Mesendoderm (in vitro differentiated cells): ENCODE results near the gene MKRN2OS.

Source experiments
- DNase-seq: peaks from one replicate; pipeline ENCODE4 v3.0.0; 2013
- H2AK5ac ChIP-seq: 2 replicates; pipeline ENCODE4 v1.6.1; 2013; ENCODE audit warnings: low read length, inconsistent platforms
- H2BK120ac ChIP-seq: 2 replicates; pipeline ENCODE4 v1.6.1; 2013; ENCODE audit warnings: low read depth, mild to moderate bottlenecking, low read length, moderate library complexity, mixed read lengths
- H2BK15ac ChIP-seq: replicated peaks from 2 replicates; pipeline ENCODE4 v1.6.1; 2013; ENCODE audit warnings: low read depth, mild to moderate bottlenecking, moderate library complexity
- H2BK5ac ChIP-seq: 2 replicates; pipeline ENCODE4 v1.6.1; 2013; ENCODE audit warnings: low read length, inconsistent platforms
- H3K18ac ChIP-seq: 2 replicates; pipeline ENCODE4 v1.6.1; 2013; ENCODE audit warnings: mild to moderate bottlenecking, low read length, mixed read lengths
- H3K23ac ChIP-seq: one replicate; pipeline ENCODE4 v1.6.1; 2013; ENCODE audit warnings: low read length
- H3K27ac ChIP-seq: 2 replicates; pipeline ENCODE4 v1.5.1; 2013; ENCODE audit warnings: low read depth, mild to moderate bottlenecking, inconsistent platforms, low read length, moderate library complexity
- H3K27me3 ChIP-seq: 2 replicates; pipeline ENCODE4 v1.6.1; 2013; ENCODE audit warnings: low read length, control low read depth, mild to moderate bottlenecking, inconsistent platforms; ENCODE audit not compliant: insufficient read depth, poor library complexity
- H3K36me3 ChIP-seq: 2 replicates; pipeline ENCODE4 v1.6.1; 2013; ENCODE audit warnings: low read length, inconsistent platforms; ENCODE audit not compliant: control insufficient read depth, insufficient read depth
- H3K4ac ChIP-seq: one replicate; pipeline ENCODE4 v1.6.1; 2013; ENCODE audit warnings: low read depth, mild to moderate bottlenecking, low read length, moderate library complexity
- H3K4me1 ChIP-seq: 2 replicates; pipeline ENCODE4 v1.6.1; 2013; ENCODE audit warnings: low read depth, low read length, inconsistent platforms; ENCODE audit not compliant: control insufficient read depth
- H3K4me2 ChIP-seq: 2 replicates; pipeline ENCODE4 v1.6.1; 2013; ENCODE audit warnings: low read length
- H3K4me3 ChIP-seq: 2 replicates; pipeline ENCODE4 v1.5.1; 2013; ENCODE audit warnings: mild to moderate bottlenecking, low read length
- H3K56ac ChIP-seq: one replicate; pipeline ENCODE4 v1.6.1; 2013; ENCODE audit warnings: low read length
- H3K79me1 ChIP-seq: 2 replicates; pipeline ENCODE4 v1.6.1; 2013; ENCODE audit warnings: low read length, inconsistent platforms
- H3K79me2 ChIP-seq: 2 replicates; pipeline ENCODE4 v1.6.1; 2013; ENCODE audit warnings: mild to moderate bottlenecking, low read length; ENCODE audit not compliant: control insufficient read depth, insufficient read depth
- H3K9ac ChIP-seq: 2 replicates; pipeline ENCODE4 v1.6.1; 2013; ENCODE audit warnings: low read length, inconsistent platforms
- H4K5ac ChIP-seq: one replicate; pipeline ENCODE4 v1.6.1; 2013; ENCODE audit warnings: low read length
- H4K8ac ChIP-seq: one replicate; pipeline ENCODE4 v1.6.1; 2013; ENCODE audit warnings: low read depth, mild to moderate bottlenecking, control low read depth, low read length, moderate library complexity
- WGBS: extraction: QIAGEN DNeasy Blood & Tissue Kit; methylation state at CpG from one replicate; pipeline ENCODE4 v1.1.7; 2013; ENCODE audit warnings: low lambda C conversion rate, missing lambda C conversion rate; ENCODE audit not compliant: insufficient coverage; ENCODE audit errors: extremely low coverage; 5-methylcytosine and 5-hydroxymethylcytosine counted together

The MKRN2OS gene

DNA sequence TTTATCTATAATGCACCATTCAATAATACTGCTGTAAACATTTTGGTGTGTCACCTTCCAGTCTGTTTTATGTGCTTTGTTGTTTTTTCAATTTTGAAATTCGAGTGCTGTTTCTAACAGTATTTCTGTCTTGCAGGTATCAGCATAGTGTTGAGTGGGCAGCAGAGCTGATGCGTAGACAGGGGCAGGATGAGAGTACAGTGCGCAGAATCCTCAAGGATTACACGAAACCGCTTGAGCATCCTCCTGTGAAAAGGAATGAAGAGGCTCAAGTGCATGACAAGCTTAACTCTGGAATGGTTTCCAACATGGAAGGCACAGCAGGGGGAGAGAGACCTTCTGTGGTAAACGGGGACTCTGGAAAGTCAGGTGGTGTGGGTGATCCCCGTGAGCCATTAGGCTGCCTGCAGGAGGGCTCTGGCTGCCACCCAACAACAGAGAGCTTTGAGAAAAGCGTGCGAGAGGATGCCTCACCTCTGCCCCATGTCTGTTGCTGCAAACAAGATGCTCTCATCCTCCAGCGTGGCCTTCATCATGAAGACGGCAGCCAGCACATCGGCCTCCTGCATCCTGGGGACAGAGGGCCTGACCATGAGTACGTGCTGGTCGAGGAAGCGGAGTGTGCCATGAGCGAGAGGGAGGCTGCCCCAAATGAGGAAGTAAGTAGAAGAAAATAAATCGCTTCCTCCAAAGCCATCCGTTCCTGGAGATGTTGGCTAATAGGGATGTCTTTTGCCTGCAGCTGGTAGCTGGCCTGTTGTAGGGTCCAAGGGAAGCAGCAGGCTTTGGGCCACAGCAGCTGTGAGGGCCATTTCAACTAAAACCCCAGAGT is 42.0 kb downstream of the MKRN2OS start:
- Histone ChIP-seq H3K27ac (no peak overlapping the region), H2BK5ac (no peak overlapping the region), H3K4me3 (no peak overlapping the region), H3K79me2 (no peaks in the 10 kb centered on the region), H3K4me1 (no peaks in the 10 kb centered on the region), H2AK5ac (no peak overlapping the region), H3K4ac (no peak overlapping the region), H3K36me3 (peaks cover 2% of the 10 kb centered on the region), H3K9ac (no peak overlapping the region), H3K27me3 (no peaks in the 10 kb centered on the region), H3K56ac (no peak overlapping the region), H3K4me2 (no peak overlapping the region), H3K18ac (no peak overlapping the region), H3K79me1 (no peaks in the 10 kb centered on the region), H3K23ac (no peak overlapping the region), H2BK120ac (no peak overlapping the region), H4K8ac (no peak overlapping the region), H2BK15ac (no peak overlapping the region), H4K5ac (no peak overlapping the region)
- no peak for DNase-seq
- WGBS, result no CpG with 5 or more reads among the region's 18 CpGs

DNA sequence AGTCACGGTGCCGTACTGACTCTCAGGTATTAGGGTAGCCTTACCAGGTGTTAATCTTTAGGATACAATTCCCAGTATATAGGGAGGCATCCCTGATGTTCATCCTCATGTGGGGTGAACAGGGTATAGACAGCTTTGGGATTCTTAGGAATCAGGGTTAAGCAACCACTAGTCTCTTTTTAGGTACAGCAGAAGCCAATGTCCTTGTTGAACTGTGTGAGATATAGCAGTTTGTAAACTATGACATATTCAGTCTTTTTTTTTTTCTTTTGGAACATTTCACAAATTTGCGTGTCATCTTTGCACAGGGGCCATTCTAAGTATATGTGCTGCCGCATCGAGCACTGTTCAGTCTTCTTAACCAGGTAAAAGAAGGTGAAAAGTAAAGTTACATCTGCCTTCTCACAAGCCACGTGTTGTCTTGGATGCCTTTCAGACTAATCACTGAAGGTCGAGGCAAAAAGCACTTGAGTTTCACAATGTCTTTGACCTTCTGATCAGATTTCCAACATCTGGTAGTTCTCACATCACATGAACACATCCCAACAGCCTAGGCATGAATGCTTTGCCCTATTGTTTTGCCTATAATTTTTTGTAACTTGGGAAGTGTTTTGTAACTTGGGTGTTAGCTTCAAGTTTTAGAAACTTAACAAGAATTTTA is 43.8 kb downstream of the MKRN2OS start:
- no peak overlapping the region for H3K4me2 ChIP-seq
- H3K4ac ChIP-seq, result no peak overlapping the region
- no peak overlapping the region for H3K4me3 ChIP-seq
- H2BK15ac ChIP-seq, result no peak overlapping the region
- no peak overlapping the region for H3K18ac ChIP-seq
- H3K27ac ChIP-seq, result no peak overlapping the region
- no peaks in the 10 kb centered on the region for H3K27me3 ChIP-seq
- H2BK120ac ChIP-seq, result no peak overlapping the region
- H3K79me1 ChIP-seq, result no peaks in the 10 kb centered on the region
- no peaks in the 10 kb centered on the region for H3K79me2 ChIP-seq
- no peak overlapping the region for H4K5ac ChIP-seq
- H3K36me3 ChIP-seq, result peaks cover 2% of the 10 kb centered on the region
- no peaks in the 10 kb centered on the region for H3K4me1 ChIP-seq
- no peak for DNase-seq
- H3K56ac ChIP-seq, result no peak overlapping the region
- H2AK5ac ChIP-seq, result no peak overlapping the region
- H3K9ac ChIP-seq, result no peak overlapping the region
- no peak overlapping the region for H2BK5ac ChIP-seq
- no peak overlapping the region for H3K23ac ChIP-seq
- no peak overlapping the region for H4K8ac ChIP-seq
- no CpG with 5 or more reads among the region's 7 CpGs for WGBS

- no peaks in the 10 kb centered on the region for H3K4me1 ChIP-seq
- H3K4me3 ChIP-seq, result no peak overlapping the region
- peaks cover 2% of the 10 kb centered on the region for H3K36me3 ChIP-seq
- no peak overlapping the region for H4K8ac ChIP-seq
- H2BK5ac ChIP-seq, result no peak overlapping the region
- no peak overlapping the region for H2BK15ac ChIP-seq
- H2BK120ac ChIP-seq, result no peak overlapping the region
- H3K4me2 ChIP-seq, result no peak overlapping the region
- no peak for DNase-seq
- H3K27me3 ChIP-seq, result no peaks in the 10 kb centered on the region
- H3K79me1 ChIP-seq, result peaks cover 2% of the 10 kb centered on the region
- no CpG with 5 or more reads among the region's 5 CpGs for WGBS
- no peak overlapping the region for H4K5ac ChIP-seq
- no peak overlapping the region for H3K18ac ChIP-seq
- H3K27ac ChIP-seq, result no peak overlapping the region
- no peak overlapping the region for H3K4ac ChIP-seq
- H3K56ac ChIP-seq, result no peak overlapping the region
- no peaks in the 10 kb centered on the region for H3K79me2 ChIP-seq
- no peak overlapping the region for H3K23ac ChIP-seq
- no peak overlapping the region for H3K9ac ChIP-seq
- H2AK5ac ChIP-seq, result no peak overlapping the region
Observed at GRCh38 chr3:12499474-12499873, 45.8 kb downstream of the MKRN2OS start.

DNA sequence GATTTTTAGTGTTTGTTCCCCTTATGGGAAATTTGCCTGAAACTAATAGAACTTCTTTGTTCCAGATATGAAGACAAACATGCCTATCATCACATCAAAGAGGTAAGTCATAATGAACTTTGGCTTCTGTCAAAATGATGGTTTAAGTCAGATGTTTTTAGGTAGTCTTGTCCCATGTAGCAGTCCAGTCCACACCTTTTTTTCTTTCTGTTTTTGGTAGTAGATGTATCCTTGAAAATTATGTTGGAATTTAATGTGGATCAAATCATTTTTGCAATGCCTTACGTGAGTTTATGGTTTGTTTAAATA is 48.9 kb downstream of the MKRN2OS start:
- WGBS, result no CpG with 5 or more reads among the region's 1 CpG
- Histone ChIP-seq H2AK5ac (no peak overlapping the region), H3K4me2 (no peak overlapping the region), H3K79me1 (peaks cover 2% of the 10 kb centered on the region), H3K27ac (no peak overlapping the region), H3K79me2 (no peaks in the 10 kb centered on the region), H3K4ac (no peak overlapping the region), H3K18ac (no peak overlapping the region), H3K23ac (no peak overlapping the region), H2BK5ac (no peak overlapping the region), H3K4me1 (no peaks in the 10 kb centered on the region), H3K27me3 (no peaks in the 10 kb centered on the region), H3K4me3 (no peak overlapping the region), H3K36me3 (peaks cover 2% of the 10 kb centered on the region), H3K9ac (no peak overlapping the region), H3K56ac (no peak overlapping the region), H2BK120ac (no peak overlapping the region), H2BK15ac (no peak overlapping the region), H4K5ac (no peak overlapping the region), H4K8ac (no peak overlapping the region)
- DNase-seq, result no peak

DNA sequence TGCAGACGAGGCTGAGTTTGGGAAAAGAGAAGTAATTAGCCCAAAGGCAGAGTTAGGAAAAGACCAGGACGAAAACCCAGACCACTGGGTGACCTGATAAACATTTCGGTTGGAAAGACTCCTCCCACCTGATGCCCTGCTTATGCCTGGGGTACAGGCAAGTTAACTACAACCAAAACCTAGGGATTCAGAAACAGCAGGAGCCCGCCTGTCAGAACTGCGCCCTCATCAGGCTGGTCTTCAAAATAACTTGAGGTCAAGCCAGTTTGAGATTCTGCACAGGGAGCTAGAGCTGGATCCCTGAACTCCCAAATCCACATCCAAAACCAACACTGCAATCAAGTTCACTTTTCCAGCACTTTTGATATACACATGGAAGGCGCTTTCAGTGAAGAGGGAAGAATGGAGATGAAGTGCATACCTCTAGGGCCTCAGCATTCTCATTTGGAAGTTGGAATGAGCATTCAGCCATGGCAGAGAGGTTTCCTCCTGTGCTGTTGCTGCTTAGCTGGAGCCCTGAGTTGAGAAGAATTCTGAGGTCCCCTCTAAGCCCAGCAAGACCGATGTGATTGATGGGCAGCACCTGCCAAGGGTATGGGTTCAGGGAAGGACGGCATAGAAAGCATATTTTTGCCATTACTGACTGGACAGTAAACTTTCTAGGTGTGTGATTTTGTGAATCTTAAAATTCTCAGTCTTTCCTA is 49.4 kb downstream of the MKRN2OS start:
- no peak overlapping the region for H3K4me2 ChIP-seq
- H4K8ac ChIP-seq, result no peak overlapping the region
- H3K9ac ChIP-seq, result no peak overlapping the region
- H4K5ac ChIP-seq, result no peak overlapping the region
- no peak overlapping the region for H3K23ac ChIP-seq
- H3K27me3 ChIP-seq, result no peaks in the 10 kb centered on the region
- H3K4me1 ChIP-seq, result no peaks in the 10 kb centered on the region
- no peak overlapping the region for H3K4me3 ChIP-seq
- no peak overlapping the region for H3K56ac ChIP-seq
- no peak overlapping the region for H3K18ac ChIP-seq
- H3K79me1 ChIP-seq, result peaks cover 2% of the 10 kb centered on the region
- H2BK15ac ChIP-seq, result no peak overlapping the region
- H3K79me2 ChIP-seq, result no peaks in the 10 kb centered on the region
- H2AK5ac ChIP-seq, result no peak overlapping the region
- DNase-seq, result peak; percentile 48
- no peak overlapping the region for H2BK120ac ChIP-seq
- no peak overlapping the region for H3K27ac ChIP-seq
- H2BK5ac ChIP-seq, result no peak overlapping the region
- H3K4ac ChIP-seq, result no peak overlapping the region
- WGBS, result no CpG with 5 or more reads among the region's 8 CpGs
- H3K36me3 ChIP-seq, result peaks cover 2% of the 10 kb centered on the region
